Measurements from ENCODE around the gene WWP2.
"Not testable (repeated sequence)": the region's sequence is repeated elsewhere in the genome, so short reads cannot be mapped to it uniquely, and the experiment has no call there.

The WWP2 gene

GRCh38 chr16:69745959-69746358 is 16.2 kb upstream of the WWP2 start:
- DNase-seq (ENCODE audit: low read depth in 2 of 2): no peak

GRCh38 chr16:69747115-69747514 is 15.0 kb upstream of the WWP2 start:
- DNase-seq (ENCODE audit: low read depth in 2 of 2): no peak

- DNase-seq (ENCODE audit: low read depth in 2 of 2): no peak
Measured at GRCh38 chr16:69748694-69749345, 13.3 kb upstream of the WWP2 start.

GRCh38 chr16:69754143-69754468 is 8.0 kb upstream of the WWP2 start:
- DNase-seq (ENCODE audit: low read depth in 2 of 2): no peak

GRCh38 chr16:69754469-69755310 is 7.4 kb upstream of the WWP2 start, which contains the start of gene NOB1:
Gene NOB1 (minus strand): TSS chr16:69754926. CDS start chr16:69754910, 16 bp downstream.
- DNase-seq (ENCODE audit: low read depth in 2 of 2): peak; percentile 95 to 98

- no peak for DNase-seq (ENCODE audit: low read depth in 2 of 2)
Measured at GRCh38 chr16:69756705-69757104, 5.4 kb upstream of the WWP2 start.

- not testable (repeated sequence) for DNase-seq (ENCODE audit: low read depth in 2 of 2)
Measured at GRCh38 chr16:69757375-69757774, 4.8 kb upstream of the WWP2 start.

- no peak for DNase-seq (ENCODE audit: low read depth in 2 of 2)
Measured at GRCh38 chr16:69762814-69763598, 874 bp downstream of the WWP2 start.

GRCh38 chr16:69763599-69763942 is 1.4 kb downstream of the WWP2 start:
- no peak for DNase-seq (ENCODE audit: low read depth in 2 of 2)

- no peak for DNase-seq (ENCODE audit: low read depth in 2 of 2)
Measured at GRCh38 chr16:69767459-69768229, 5.5 kb downstream of the WWP2 start.

- no peak for DNase-seq (ENCODE audit: low read depth in 2 of 2)
Measured at GRCh38 chr16:69768666-69769065, 6.5 kb downstream of the WWP2 start.

- DNase-seq (ENCODE audit: low read depth in 2 of 2): no peak
Measured at GRCh38 chr16:69769404-69769803, 7.3 kb downstream of the WWP2 start.

- no peak for DNase-seq (ENCODE audit: low read depth in 2 of 2)
Measured at GRCh38 chr16:69771651-69771967, 9.5 kb downstream of the WWP2 start.

- no peak for DNase-seq (ENCODE audit: low read depth in 2 of 2)
Measured at GRCh38 chr16:69773260-69773947, 11.3 kb downstream of the WWP2 start.

GRCh38 chr16:69775563-69775962 is 13.4 kb downstream of the WWP2 start:
- no peak for DNase-seq (ENCODE audit: low read depth in 2 of 2)

GRCh38 chr16:69779724-69780123 is 17.6 kb downstream of the WWP2 start:
- DNase-seq (ENCODE audit: low read depth in 2 of 2): no peak

GRCh38 chr16:69781118-69781517 is 19.0 kb downstream of the WWP2 start:
- DNase-seq (ENCODE audit: low read depth in 2 of 2): no peak

- no peak for DNase-seq (ENCODE audit: low read depth in 2 of 2)
Measured at GRCh38 chr16:69784586-69784985, 22.5 kb downstream of the WWP2 start.

- no peak for DNase-seq (ENCODE audit: low read depth in 2 of 2)
Measured at GRCh38 chr16:69787883-69788282, 25.8 kb downstream of the WWP2 start.

- DNase-seq (ENCODE audit: low read depth in 2 of 2): not testable (repeated sequence)
Measured at GRCh38 chr16:69791391-69791847, 29.3 kb downstream of the WWP2 start.

GRCh38 chr16:69793526-69793925 is 31.4 kb downstream of the WWP2 start:
- no peak for DNase-seq (ENCODE audit: low read depth in 2 of 2)
